Sigmoid colon (tissue), 4 donors: Measurements from ENCODE around the gene AP5S1.

Experiments
- CTCF ChIP-seq, 4 experiments: fragments of 450-650 bp in 3 of 4; fragments of 200-600 bp in 1 of 4; IDR thresholded peaks; one replicate each; pipeline ENCODE4 v1.5.1; 2016 to 2019; ENCODE audit warnings: antibody characterized with exemption in 4 of 4, mild to moderate bottlenecking in 3 of 4, moderate library complexity in 2 of 4
- EP300 ChIP-seq, 4 donors: sonication (generic); formaldehyde crosslinking; IDR thresholded peaks; one replicate each; pipeline ENCODE4 v1.6.1; 2017; ENCODE audit warnings: antibody characterized with exemption in 4 of 4
- POLR2A ChIP-seq, 2 donors: fragments of 450-650 bp; IDR thresholded peaks; one replicate each; pipeline ENCODE4 v1.6.1; 2016; ENCODE audit warnings: antibody characterized with exemption in 2 of 2, mild to moderate bottlenecking in 2 of 2, moderate library complexity in 2 of 2
- POLR2AphosphoS5 ChIP-seq, 4 donors: sonication (generic); formaldehyde crosslinking; IDR thresholded peaks; one replicate each; pipeline ENCODE4 v1.6.1; 2017; ENCODE audit warnings: antibody characterized with exemption in 4 of 4

DNA sequence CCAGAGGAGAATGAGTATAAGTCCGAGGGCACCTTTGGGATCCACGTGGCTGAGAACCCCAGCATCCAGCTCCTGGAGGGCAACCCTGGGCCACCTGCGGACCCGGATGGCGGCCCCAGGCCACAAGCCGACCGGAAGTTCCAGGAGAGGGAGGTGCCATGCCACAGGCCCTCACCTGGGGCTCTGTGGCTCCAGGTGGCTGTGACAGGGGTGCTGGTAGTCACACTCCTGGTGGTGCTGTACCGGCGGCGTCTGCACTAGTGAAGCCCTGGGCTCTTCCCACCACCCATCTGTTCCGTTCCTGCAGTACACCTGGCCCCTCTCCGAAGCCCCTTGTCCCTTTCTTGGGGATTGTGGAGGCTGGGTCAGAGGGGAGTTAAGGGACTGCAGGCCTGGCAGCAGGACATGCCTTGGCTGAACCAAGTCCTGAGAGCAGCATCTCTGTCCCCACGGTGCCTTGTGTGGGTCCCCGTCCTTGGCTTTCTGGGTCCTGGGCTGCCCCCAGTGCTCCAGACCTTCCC, 45.6 kb downstream of the AP5S1 start:
- TF ChIP-seq CTCF (IDR thresholded peaks at IDR 0.05) (no peak), POLR2AphosphoS5 (IDR thresholded peaks at IDR 0.05) (no peak), POLR2A (IDR thresholded peaks at IDR 0.05) (no peak), EP300 (IDR thresholded peaks at IDR 0.05) (no peak)
